DOHH2 (cell line): ENCODE data around the gene CMKLR1.

Source experiments
- H3F3A ChIP-seq: fragments of 200-600 bp; sonication (generic), shearing (Covaris generic); 2 replicates; pipeline ENCODE4 v1.6.0; 2016; ENCODE audit warnings: antibody characterized with exemption, mild to moderate bottlenecking; ENCODE audit not compliant: control insufficient read depth, insufficient read depth
- H3K27ac ChIP-seq: fragments of 200-600 bp; sonication (generic); 2 replicates; pipeline ENCODE4 v1.5.1; 2014; ENCODE audit warnings: low read depth, mild to moderate bottlenecking, low read length, moderate library complexity
- H3K27me3 ChIP-seq: fragments of 200-600 bp; sonication (generic); 2 replicates; pipeline ENCODE4 v1.6.1; 2014; ENCODE audit warnings: mild to moderate bottlenecking, low read length, mixed read lengths; ENCODE audit not compliant: control insufficient read depth
- H3K36me3 ChIP-seq: fragments of 200-600 bp; sonication (generic); 2 replicates; pipeline ENCODE4 v1.6.1; 2014; ENCODE audit warnings: mild to moderate bottlenecking, low read length, moderate library complexity, mixed read lengths; ENCODE audit not compliant: control insufficient read depth
- H3K4me1 ChIP-seq: fragments of 200-600 bp; sonication (generic); 2 replicates; pipeline ENCODE4 v1.6.1; 2014; ENCODE audit warnings: mild to moderate bottlenecking, low read length, mixed read lengths; ENCODE audit not compliant: control insufficient read depth
- H3K4me2 ChIP-seq: fragments of 200-600 bp; sonication (generic); 2 replicates; pipeline ENCODE4 v1.6.0; 2014; ENCODE audit warnings: mild to moderate bottlenecking, low read length, moderate library complexity
- H3K4me3 ChIP-seq: fragments of 200-600 bp; sonication (generic); 2 replicates; pipeline ENCODE4 v1.5.1; 2014; ENCODE audit warnings: mild to moderate bottlenecking, low read length, mixed read lengths
- H3K79me2 ChIP-seq: fragments of 200-600 bp; sonication (generic); 2 replicates; pipeline ENCODE4 v1.6.1; 2014; ENCODE audit warnings: mild to moderate bottlenecking, low read length, mixed read lengths; ENCODE audit not compliant: control insufficient read depth
- H3K9me2 ChIP-seq: fragments of 200-600 bp; sonication (generic); replicated peaks from 2 replicates; pipeline ENCODE4 v1.6.1; 2014; ENCODE audit warnings: mild to moderate bottlenecking, low read length, mixed read lengths; ENCODE audit not compliant: control insufficient read depth
- H3K9me3 ChIP-seq: fragments of 200-600 bp; sonication (generic); 2 replicates; pipeline ENCODE4 v1.6.1; 2014; ENCODE audit warnings: antibody characterized with exemption, low read length, mixed read lengths; ENCODE audit not compliant: control insufficient read depth, insufficient read depth
- H4K20me1 ChIP-seq: fragments of 200-600 bp; sonication (generic); 2 replicates; pipeline ENCODE4 v1.6.0; 2014; ENCODE audit warnings: low read depth, mild to moderate bottlenecking, antibody characterized with exemption, low read length, moderate library complexity; ENCODE audit not compliant: control insufficient read depth, insufficient read depth
- CTCF ChIP-seq: fragments of 200-600 bp; sonication (generic); IDR thresholded peaks from one replicate; pipeline ENCODE4 v1.5.1; 2014; ENCODE audit warnings: antibody characterized with exemption, mild to moderate bottlenecking, low read depth, low read length; ENCODE audit not compliant: poor library complexity, severe bottlenecking
- EZH2phosphoT487 ChIP-seq: fragments of 200-600 bp; sonication (generic); IDR thresholded peaks from 2 replicates; pipeline ENCODE4 v1.6.1; 2017; ENCODE audit warnings: borderline replicate concordance, mild to moderate bottlenecking, antibody characterized with exemption, low read length, moderate library complexity, mixed read lengths

Gene CMKLR1

GRCh38 chr12:108310489-108310888 is 28.6 kb downstream of the CMKLR1 start:
- no peak overlapping the region for H3K4me2 ChIP-seq
- H3K36me3 ChIP-seq: no peaks in the 10 kb centered on the region
- H3F3A ChIP-seq: no peaks in the 10 kb centered on the region
- no peak overlapping the region for H3K4me3 ChIP-seq
- H3K9me2 ChIP-seq: no peaks in the 10 kb centered on the region
- H3K4me1 ChIP-seq: peaks cover 8% of the 10 kb centered on the region
- TF ChIP-seq CTCF: no peak
- H3K9me3 ChIP-seq: no peaks in the 10 kb centered on the region
- no peak overlapping the region for H3K27ac ChIP-seq
- H3K79me2 ChIP-seq: no peaks in the 10 kb centered on the region
- no peaks in the 10 kb centered on the region for H3K27me3 ChIP-seq
- H4K20me1 ChIP-seq: no peaks in the 10 kb centered on the region

GRCh38 chr12:108309674-108310312 is 29.3 kb downstream of the CMKLR1 start:
- H3K79me2 ChIP-seq: no peaks in the 10 kb centered on the region
- no peak overlapping the region for H3K4me3 ChIP-seq
- no peaks in the 10 kb centered on the region for H4K20me1 ChIP-seq
- H3K9me3 ChIP-seq: no peaks in the 10 kb centered on the region
- H3K27ac ChIP-seq: no peak overlapping the region
- peaks cover 8% of the 10 kb centered on the region for H3K4me1 ChIP-seq
- H3K9me2 ChIP-seq: no peaks in the 10 kb centered on the region
- no peaks in the 10 kb centered on the region for H3K27me3 ChIP-seq
- no peak for TF ChIP-seq CTCF
- no peak for TF ChIP-seq EZH2phosphoT487
- no peaks in the 10 kb centered on the region for H3K36me3 ChIP-seq
- H3K4me2 ChIP-seq: no peak overlapping the region
- H3F3A ChIP-seq: no peaks in the 10 kb centered on the region

- no peaks in the 10 kb centered on the region for H3F3A ChIP-seq
- no peaks in the 10 kb centered on the region for H3K27me3 ChIP-seq
- TF ChIP-seq CTCF (no peak), EZH2phosphoT487 (no peak)
- H3K4me1 ChIP-seq: peaks cover 3% of the 10 kb centered on the region
- no peaks in the 10 kb centered on the region for H4K20me1 ChIP-seq
- H3K79me2 ChIP-seq: no peaks in the 10 kb centered on the region
- no peak overlapping the region for H3K4me2 ChIP-seq
- no peaks in the 10 kb centered on the region for H3K36me3 ChIP-seq
- H3K4me3 ChIP-seq: no peak overlapping the region
- no peaks in the 10 kb centered on the region for H3K9me3 ChIP-seq
- no peak overlapping the region for H3K27ac ChIP-seq
- no peaks in the 10 kb centered on the region for H3K9me2 ChIP-seq
These were observed 30.6 kb downstream of the CMKLR1 start for GRCh38 chr12:108308395-108309085.
